ENCODE measurements around the gene EVX1. TPM values are rescaled to one million over a fixed set of nuclear protein-coding genes. Genes with fewer than 3 reads are reported as not detected.

Gene EVX1
- total RNA-seq, 1 experiment from 2014 or later, result 0.33 TPM

DNA sequence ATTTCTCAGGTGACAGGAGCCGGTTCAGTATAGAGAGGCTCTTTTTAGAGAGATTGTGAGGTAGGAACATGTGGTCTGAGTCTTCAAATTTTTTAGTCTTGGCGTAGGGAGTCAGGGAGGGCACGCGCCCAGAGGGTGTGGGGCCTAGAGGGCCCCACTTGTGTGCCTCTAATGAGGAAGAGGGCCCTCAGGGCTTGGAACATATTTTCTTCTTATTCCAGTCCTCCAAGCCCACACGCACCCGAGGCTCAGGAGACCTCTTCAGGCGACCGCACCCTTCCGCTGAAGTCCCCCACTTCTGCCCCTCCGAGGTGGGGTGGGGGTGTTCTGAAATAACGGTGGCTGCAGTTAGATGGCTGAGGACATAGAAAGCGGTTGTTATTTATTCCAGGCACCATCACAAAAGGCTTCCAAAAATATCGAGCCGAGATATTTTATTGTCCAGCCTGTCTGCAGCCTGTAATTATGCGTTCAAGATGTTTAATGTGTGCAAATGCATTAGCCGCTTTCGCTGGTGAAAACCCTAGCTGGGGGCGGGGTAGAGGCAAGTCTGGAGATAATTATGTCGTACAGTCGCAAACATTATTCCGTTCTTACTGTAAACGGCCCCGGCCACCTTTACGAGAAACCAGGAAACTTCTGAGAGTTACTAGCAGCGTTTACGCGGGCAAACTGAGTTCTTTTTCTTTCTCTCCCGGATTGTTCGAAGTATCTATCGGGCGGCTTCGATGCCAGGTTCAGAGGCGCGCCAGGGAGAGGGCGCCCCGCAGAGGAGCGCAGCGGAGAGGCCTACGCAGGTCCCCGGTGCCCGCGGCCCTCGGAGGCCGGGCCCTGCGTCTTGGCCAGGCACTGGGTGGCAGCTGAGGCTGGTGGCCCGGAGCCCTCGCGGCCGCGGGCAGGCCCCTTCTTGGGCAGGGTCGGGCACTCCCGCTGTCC, 29.8 kb upstream of the EVX1 start:
- no peaks in the 10 kb centered on the region for H4K20me1 ChIP-seq (ENCODE audit: low read length)

DNA sequence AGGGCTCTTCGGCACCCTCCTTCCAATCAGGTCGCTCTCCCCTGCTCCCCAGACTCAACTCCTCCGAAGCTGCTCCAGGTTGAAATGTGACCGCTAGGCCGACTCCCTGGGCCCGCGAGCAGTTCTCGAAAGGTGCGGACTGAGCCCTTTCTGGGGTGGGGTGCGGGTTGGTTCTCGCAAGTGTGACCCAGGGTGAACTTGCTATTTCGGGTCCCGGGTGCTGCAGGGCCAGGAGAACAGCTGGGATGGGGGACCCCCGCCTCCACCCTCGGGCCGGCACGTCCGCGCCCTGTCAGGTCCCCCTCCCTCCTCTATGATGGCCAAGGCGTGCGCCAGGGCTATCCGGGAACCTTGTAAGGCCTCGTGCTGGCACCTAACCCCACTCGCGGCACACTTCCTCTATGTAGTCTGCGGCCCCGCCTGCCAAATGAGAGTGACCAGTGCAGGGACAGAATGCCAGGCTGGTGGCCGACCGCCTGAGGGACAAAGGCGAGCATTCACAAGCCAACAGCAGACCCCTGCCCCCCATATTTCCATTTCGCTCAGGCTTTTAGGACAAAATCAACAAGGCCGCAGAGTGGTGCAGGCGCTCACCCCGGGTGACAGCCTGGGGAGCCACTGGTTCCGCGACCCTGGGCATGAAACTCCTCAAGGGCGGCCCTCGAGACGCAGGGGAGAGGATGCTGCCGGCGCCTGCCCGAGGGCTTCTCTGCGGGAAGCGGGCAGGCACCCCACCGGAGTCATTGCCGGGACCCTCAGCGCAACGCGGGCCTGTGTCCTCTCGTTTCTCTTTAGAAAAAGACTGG, 29.0 kb upstream of the EVX1 start:
- no peak overlapping the region for H3K4me2 ChIP-seq (ENCODE audit: low read length)
- no peak for DNase-seq
- H3K36me3 ChIP-seq (ENCODE audit: low read depth, low read length), result no peaks in the 10 kb centered on the region
- ATAC-seq, result no peak
- peaks cover 13% of the 10 kb centered on the region for H3K4me1 ChIP-seq (ENCODE audit: insufficient read depth, low read length)
- CTCF ChIA-PET, result no interaction called here
- H3K27ac ChIP-seq (ENCODE audit: low read length), result no peak overlapping the region
- no peaks in the 10 kb centered on the region for H3F3A ChIP-seq (ENCODE audit: low read length, unreplicated experiment)
- no TSS peak for BruUV-seq (replicated peaks)
- H3K27me3 ChIP-seq (ENCODE audit: low read length), result no peaks in the 10 kb centered on the region
- intact Hi-C loops (cut with micrococcal nuclease), result no loop called here
- no peaks in the 10 kb centered on the region for H3K9me3 ChIP-seq (ENCODE audit: low read length)
- no peaks in the 10 kb centered on the region for H3K79me2 ChIP-seq (ENCODE audit: low read length)
- H3K4me3 ChIP-seq (ENCODE audit: low read length), result no peak overlapping the region
- POLR2A ChIA-PET (ENCODE audit: unreplicated experiment), result no interaction called here
- TF ChIP-seq, protein P1, sequence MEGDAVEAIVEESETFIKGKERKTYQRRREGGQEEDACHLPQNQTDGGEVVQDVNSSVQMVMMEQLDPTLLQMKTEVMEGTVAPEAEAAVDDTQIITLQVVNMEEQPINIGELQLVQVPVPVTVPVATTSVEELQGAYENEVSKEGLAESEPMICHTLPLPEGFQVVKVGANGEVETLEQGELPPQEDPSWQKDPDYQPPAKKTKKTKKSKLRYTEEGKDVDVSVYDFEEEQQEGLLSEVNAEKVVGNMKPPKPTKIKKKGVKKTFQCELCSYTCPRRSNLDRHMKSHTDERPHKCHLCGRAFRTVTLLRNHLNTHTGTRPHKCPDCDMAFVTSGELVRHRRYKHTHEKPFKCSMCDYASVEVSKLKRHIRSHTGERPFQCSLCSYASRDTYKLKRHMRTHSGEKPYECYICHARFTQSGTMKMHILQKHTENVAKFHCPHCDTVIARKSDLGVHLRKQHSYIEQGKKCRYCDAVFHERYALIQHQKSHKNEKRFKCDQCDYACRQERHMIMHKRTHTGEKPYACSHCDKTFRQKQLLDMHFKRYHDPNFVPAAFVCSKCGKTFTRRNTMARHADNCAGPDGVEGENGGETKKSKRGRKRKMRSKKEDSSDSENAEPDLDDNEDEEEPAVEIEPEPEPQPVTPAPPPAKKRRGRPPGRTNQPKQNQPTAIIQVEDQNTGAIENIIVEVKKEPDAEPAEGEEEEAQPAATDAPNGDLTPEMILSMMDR (conservative IDR thresholded peaks at IDR 0.05; ENCODE audit: low read depth, low read length), result no peak
- no peak for TF ChIP-seq EZH2 (IDR thresholded peaks at IDR 0.05; ENCODE audit: low read length, unreplicated experiment)
- TF ChIP-seq EZH2phosphoT487 (IDR thresholded peaks at IDR 0.05; ENCODE audit: borderline replicate concordance, low read length), result no peak
- H2AFZ ChIP-seq (ENCODE audit: low read length), result no peak overlapping the region
- no peak overlapping the region for H3K9ac ChIP-seq (ENCODE audit: low read length)
- H3K9me2 ChIP-seq (replicated peaks; ENCODE audit: low read length), result no peaks in the 10 kb centered on the region
- H4K20me1 ChIP-seq (ENCODE audit: low read length), result no peaks in the 10 kb centered on the region

More for the DNA sequence above, 29.8 kb upstream of the EVX1 start:
- H3K4me1 ChIP-seq (ENCODE audit: insufficient read depth, low read length), result peaks cover 21% of the 10 kb centered on the region
- BruUV-seq (replicated peaks), result no TSS peak
- H3K9me3 ChIP-seq (ENCODE audit: low read length), result no peaks in the 10 kb centered on the region
- peaks cover 6% of the 10 kb centered on the region for H3K79me2 ChIP-seq (ENCODE audit: low read length)
- ChIA-PET POLR2A (ENCODE audit: unreplicated experiment) (no interaction called here), CTCF (no interaction called here)
- no peak for DNase-seq
- intact Hi-C loops (cut with micrococcal nuclease), result no loop called here
- H3K36me3 ChIP-seq (ENCODE audit: low read depth, low read length), result no peaks in the 10 kb centered on the region
- ATAC-seq, result no peak
- H3K9ac ChIP-seq (ENCODE audit: low read length), result no peak overlapping the region
- H3K9me2 ChIP-seq (replicated peaks; ENCODE audit: low read length), result no peaks in the 10 kb centered on the region
- no peak overlapping the region for H3K27ac ChIP-seq (ENCODE audit: low read length)
- no peak overlapping the region for H3K4me2 ChIP-seq (ENCODE audit: low read length)
- no peak overlapping the region for H2AFZ ChIP-seq (ENCODE audit: low read length)
- no peaks in the 10 kb centered on the region for H3K27me3 ChIP-seq (ENCODE audit: low read length)
- no peak for TF ChIP-seq EZH2phosphoT487 (IDR thresholded peaks at IDR 0.05; ENCODE audit: borderline replicate concordance, low read length)
- TF ChIP-seq, protein P1 (conservative IDR thresholded peaks at IDR 0.05; ENCODE audit: low read depth, low read length), result no peak
- no peak for TF ChIP-seq EZH2 (IDR thresholded peaks at IDR 0.05; ENCODE audit: low read length, unreplicated experiment)
- H3K4me3 ChIP-seq (ENCODE audit: low read length), result no peak overlapping the region
- no peaks in the 10 kb centered on the region for H3F3A ChIP-seq (ENCODE audit: low read length, unreplicated experiment)

All from PC-3 (cell line).